ENCODE measurements around the gene OR2A12.

Gene OR2A12

DNA sequence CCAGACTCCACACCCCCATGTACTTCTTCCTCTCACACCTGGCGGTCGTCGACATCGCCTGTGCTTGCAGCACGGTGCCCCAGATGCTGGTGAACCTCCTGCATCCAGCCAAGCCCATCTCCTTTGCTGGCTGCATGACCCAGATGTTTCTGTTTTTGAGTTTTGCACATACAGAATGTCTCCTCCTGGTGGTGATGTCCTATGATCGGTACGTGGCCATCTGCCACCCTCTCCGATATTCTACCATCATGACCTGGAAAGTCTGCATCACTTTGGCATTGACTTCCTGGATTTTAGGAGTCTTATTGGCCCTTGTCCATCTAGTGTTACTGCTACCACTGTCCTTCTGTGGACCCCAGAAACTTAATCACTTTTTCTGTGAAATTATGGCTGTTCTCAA lies 11.7 kb upstream of the OR2A12 start:
- H3K36me3 ChIP-seq (ENCODE audit: control insufficient read depth, insufficient read depth, low read length) = no peaks in the 10 kb centered on the region
- H3K9me3 ChIP-seq (ENCODE audit: control insufficient read depth, insufficient read depth, low read length) = no peaks in the 10 kb centered on the region
- H3K9ac ChIP-seq (ENCODE audit: low read depth, low read length) = no peak overlapping the region
- H3K4me3 ChIP-seq (ENCODE audit: low read depth, low read length) = no peak overlapping the region
- no peaks in the 10 kb centered on the region for H3K27me3 ChIP-seq (ENCODE audit: control insufficient read depth, insufficient read depth, low read length)
- H3K4me1 ChIP-seq (ENCODE audit: control insufficient read depth, insufficient read depth, low read length) = no peaks in the 10 kb centered on the region

DNA sequence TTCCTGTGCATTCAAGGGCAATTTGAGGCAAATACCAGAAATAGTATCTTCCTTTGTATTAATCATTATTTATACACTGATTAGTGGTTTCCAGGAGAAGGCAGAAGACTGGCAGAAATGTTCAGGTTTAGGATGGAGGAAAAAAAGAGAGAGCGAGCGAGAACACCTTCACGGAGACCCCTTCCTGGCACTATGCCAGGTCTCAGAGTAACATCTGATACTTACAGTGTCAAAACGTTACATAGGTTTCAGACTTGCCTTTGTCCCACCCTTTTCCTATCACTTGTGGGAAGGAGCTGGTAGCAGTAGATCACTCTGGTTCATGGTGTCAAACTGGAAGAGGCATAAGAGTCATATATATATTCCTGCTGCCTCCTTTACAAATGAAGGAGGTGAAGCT lies 652 bp downstream of the OR2A12 start:
- no peak overlapping the region for H3K4me3 ChIP-seq (ENCODE audit: low read depth, low read length)
- no peaks in the 10 kb centered on the region for H3K9me3 ChIP-seq (ENCODE audit: control insufficient read depth, insufficient read depth, low read length)
- no peaks in the 10 kb centered on the region for H3K36me3 ChIP-seq (ENCODE audit: control insufficient read depth, insufficient read depth, low read length)
- no peaks in the 10 kb centered on the region for H3K27me3 ChIP-seq (ENCODE audit: control insufficient read depth, insufficient read depth, low read length)
- no peaks in the 10 kb centered on the region for H3K4me1 ChIP-seq (ENCODE audit: control insufficient read depth, insufficient read depth, low read length)
- H3K9ac ChIP-seq (ENCODE audit: low read depth, low read length) = no peak overlapping the region

DNA sequence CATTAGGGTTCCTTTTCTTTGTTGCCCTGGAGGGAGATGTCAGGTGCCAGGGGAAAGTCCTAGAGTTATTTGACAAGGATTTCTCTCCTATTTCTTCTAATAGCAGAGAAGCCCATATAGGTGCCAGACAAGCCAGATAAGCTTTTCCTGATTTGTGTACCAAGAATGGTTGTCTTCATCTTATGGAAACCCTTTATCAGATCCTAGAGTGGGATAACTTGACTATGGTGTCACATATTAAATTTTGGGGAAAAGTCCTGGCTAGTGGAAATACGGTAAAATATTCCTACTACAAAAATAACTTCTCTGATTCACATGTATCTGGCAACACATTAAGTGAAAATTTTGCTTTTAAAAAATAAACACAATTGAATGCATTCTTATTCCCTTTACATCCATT lies 1.2 kb downstream of the OR2A12 start:
- Histone ChIP-seq H3K36me3 (ENCODE audit: control insufficient read depth, insufficient read depth, low read length) (no peaks in the 10 kb centered on the region), H3K9ac (ENCODE audit: low read depth, low read length) (no peak overlapping the region), H3K9me3 (ENCODE audit: control insufficient read depth, insufficient read depth, low read length) (no peaks in the 10 kb centered on the region), H3K4me3 (ENCODE audit: low read depth, low read length) (no peak overlapping the region), H3K27me3 (ENCODE audit: control insufficient read depth, insufficient read depth, low read length) (no peaks in the 10 kb centered on the region), H3K4me1 (ENCODE audit: control insufficient read depth, insufficient read depth, low read length) (no peaks in the 10 kb centered on the region)

DNA sequence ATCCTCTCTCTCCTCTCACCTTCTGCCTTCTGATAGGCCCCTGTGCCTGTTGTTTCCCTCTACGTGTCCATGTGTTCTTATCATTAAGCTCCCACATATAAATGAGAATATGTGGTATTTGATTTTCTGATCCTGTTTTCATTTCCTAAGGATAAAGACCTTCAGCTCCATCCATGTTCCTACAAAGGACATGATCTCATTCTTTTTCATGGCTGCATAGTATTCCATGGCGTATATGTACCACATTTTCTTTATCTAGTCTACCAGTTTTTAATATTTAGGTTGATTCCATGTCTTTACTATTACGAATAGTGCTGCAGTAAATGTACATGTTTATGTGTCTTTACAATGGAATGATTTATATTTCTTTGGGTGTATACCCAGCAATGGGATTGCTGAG lies 4.6 kb downstream of the OR2A12 start:
- Histone ChIP-seq H3K4me1 (ENCODE audit: control insufficient read depth, insufficient read depth, low read length) (no peaks in the 10 kb centered on the region), H3K9ac (ENCODE audit: low read depth, low read length) (no peak overlapping the region), H3K4me3 (ENCODE audit: low read depth, low read length) (no peak overlapping the region), H3K9me3 (ENCODE audit: control insufficient read depth, insufficient read depth, low read length) (no peaks in the 10 kb centered on the region), H3K27me3 (ENCODE audit: control insufficient read depth, insufficient read depth, low read length) (no peaks in the 10 kb centered on the region), H3K36me3 (ENCODE audit: control insufficient read depth, insufficient read depth, low read length) (no peaks in the 10 kb centered on the region)

DNA sequence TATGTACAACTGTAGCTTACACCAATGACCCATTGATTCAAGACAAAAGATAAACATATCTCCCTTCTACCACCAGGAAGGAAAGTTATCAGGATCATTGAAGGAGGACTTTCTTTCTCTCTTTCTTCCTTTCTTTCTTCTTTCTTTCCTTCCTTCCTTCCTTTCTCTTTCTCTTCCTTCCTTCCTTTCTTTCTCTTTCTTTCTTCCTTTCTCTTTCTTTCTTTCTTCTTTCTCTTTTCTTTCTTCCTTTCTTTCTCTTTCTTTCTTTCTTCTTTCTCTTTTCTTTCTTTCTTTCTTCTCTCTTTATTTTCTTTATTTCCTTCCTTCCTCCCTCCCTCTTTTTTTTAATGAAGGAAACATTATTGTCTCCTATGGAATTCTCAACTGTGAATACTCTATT lies 12.7 kb downstream of the OR2A12 start:
- H3K36me3 ChIP-seq (ENCODE audit: control insufficient read depth, insufficient read depth, low read length) = no peaks in the 10 kb centered on the region
- H3K27me3 ChIP-seq (ENCODE audit: control insufficient read depth, insufficient read depth, low read length) = no peaks in the 10 kb centered on the region
- H3K9me3 ChIP-seq (ENCODE audit: control insufficient read depth, insufficient read depth, low read length) = no peaks in the 10 kb centered on the region
- no peak overlapping the region for H3K9ac ChIP-seq (ENCODE audit: low read depth, low read length)
- H3K4me1 ChIP-seq (ENCODE audit: control insufficient read depth, insufficient read depth, low read length) = no peaks in the 10 kb centered on the region
- no peak overlapping the region for H3K4me3 ChIP-seq (ENCODE audit: low read depth, low read length)

DNA sequence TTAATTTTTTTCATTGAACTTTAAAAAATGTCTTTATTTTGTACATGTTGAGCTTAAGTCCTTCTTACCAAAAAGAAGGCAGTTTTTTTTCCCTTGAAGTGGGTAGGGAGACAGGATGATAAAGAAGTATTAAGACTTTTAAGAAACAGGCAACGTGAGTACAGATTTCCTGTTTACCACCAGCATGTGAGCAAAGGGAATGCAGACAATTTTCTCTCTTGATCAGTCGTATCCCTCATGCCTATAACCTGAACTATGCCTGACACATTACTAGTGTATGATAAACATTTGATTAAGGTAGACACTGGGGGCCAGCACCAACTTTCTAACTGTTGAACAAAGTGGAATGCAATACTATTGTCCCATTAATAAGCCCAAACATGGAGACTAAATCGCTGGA lies 14.5 kb downstream of the OR2A12 start:
- no peaks in the 10 kb centered on the region for H3K4me1 ChIP-seq (ENCODE audit: control insufficient read depth, insufficient read depth, low read length)

DNA sequence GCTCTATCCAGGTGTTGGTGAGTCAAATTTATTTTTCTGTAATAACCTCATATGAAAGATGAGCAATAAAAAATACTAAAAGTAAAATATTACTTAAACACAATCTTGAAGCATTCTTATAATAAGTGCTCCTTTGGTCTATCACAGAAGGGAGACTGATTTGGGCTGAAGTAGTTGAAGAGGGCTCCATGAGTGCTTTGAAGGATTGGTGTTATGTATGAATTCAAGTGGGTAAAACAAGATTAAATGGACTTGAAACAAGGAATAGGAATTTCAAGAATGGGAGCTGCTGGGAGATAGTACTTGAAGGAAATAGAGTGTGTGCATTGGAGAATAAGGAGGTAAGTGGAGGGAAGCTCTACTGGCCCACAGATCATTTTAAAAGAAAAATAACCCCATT lies 16.0 kb downstream of the OR2A12 start:
- H3K4me3 ChIP-seq (ENCODE audit: low read depth, low read length) = no peak overlapping the region
- H3K4me1 ChIP-seq (ENCODE audit: control insufficient read depth, insufficient read depth, low read length) = no peaks in the 10 kb centered on the region
- no peaks in the 10 kb centered on the region for H3K36me3 ChIP-seq (ENCODE audit: control insufficient read depth, insufficient read depth, low read length)
- H3K9ac ChIP-seq (ENCODE audit: low read depth, low read length) = no peak overlapping the region
- no peaks in the 10 kb centered on the region for H3K27me3 ChIP-seq (ENCODE audit: control insufficient read depth, insufficient read depth, low read length)
- no peaks in the 10 kb centered on the region for H3K9me3 ChIP-seq (ENCODE audit: control insufficient read depth, insufficient read depth, low read length)

More for the DNA sequence above, 14.5 kb downstream of the OR2A12 start:
- no peaks in the 10 kb centered on the region for H3K9me3 ChIP-seq (ENCODE audit: control insufficient read depth, insufficient read depth, low read length)
- no peaks in the 10 kb centered on the region for H3K36me3 ChIP-seq (ENCODE audit: control insufficient read depth, insufficient read depth, low read length)
- H3K4me3 ChIP-seq (ENCODE audit: low read depth, low read length) = no peak overlapping the region
- H3K27me3 ChIP-seq (ENCODE audit: control insufficient read depth, insufficient read depth, low read length) = no peaks in the 10 kb centered on the region
- H3K9ac ChIP-seq (ENCODE audit: low read depth, low read length) = no peak overlapping the region

DNA sequence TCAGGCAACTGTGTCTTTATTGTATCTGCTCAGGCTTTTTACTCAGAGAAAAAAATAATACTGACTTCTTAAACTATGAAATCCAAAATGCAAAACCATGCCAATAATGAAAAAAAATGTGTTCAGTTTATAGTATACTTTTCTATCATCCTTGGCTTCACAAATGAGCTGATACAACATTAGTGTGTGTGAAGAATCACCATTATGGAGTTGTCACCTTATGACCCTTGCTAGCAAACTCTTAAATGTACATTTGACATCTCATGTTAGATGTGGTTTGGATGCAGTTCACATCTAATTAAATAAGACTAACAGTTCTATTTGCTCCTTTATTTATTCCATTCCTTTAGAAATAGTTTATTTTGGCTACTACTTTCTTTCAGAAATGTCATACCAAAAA lies 19.1 kb downstream of the OR2A12 start:
- H3K4me3 ChIP-seq (ENCODE audit: low read depth, low read length) = no peak overlapping the region
- no peaks in the 10 kb centered on the region for H3K9me3 ChIP-seq (ENCODE audit: control insufficient read depth, insufficient read depth, low read length)

DNA sequence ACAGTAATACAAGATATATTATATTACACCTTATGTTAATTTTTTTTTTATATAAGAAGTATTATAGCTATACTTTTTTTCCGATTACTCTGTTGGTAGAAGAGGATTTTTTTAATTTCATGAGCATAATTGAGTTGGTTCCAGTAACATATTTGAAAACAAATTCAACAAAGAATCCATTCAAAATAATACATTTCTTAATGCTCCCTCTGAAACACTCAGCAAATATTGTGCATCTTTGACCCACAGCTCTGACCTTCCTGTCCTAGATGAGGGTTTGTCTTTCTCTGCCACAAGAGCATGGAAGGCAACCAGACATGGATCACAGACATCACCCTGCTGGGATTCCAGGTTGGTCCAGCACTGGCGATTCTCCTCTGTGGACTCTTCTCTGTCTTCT lies 23.2 kb downstream of the OR2A12 start, which contains the start of gene OR2A2:
OR2A2 (plus strand) TSS at position 301 of the 400 bp plus-strand sequence; CDS start at position 301, 0 bp downstream.
- Histone ChIP-seq H3K4me3 (ENCODE audit: low read depth, low read length) (no peak within 1 kb of the TSS), H3K27me3 (ENCODE audit: control insufficient read depth, insufficient read depth, low read length) (no peaks in the 10 kb centered on the region), H3K9me3 (ENCODE audit: control insufficient read depth, insufficient read depth, low read length) (no peaks in the 10 kb centered on the region), H3K4me1 (ENCODE audit: control insufficient read depth, insufficient read depth, low read length) (no peaks in the 10 kb centered on the region), H3K9ac (ENCODE audit: low read depth, low read length) (no peak within 1 kb of the TSS), H3K36me3 (ENCODE audit: control insufficient read depth, insufficient read depth, low read length) (no peaks in the 10 kb centered on the region)

More for the DNA sequence above, 19.1 kb downstream of the OR2A12 start:
- Histone ChIP-seq H3K4me1 (ENCODE audit: control insufficient read depth, insufficient read depth, low read length) (no peaks in the 10 kb centered on the region), H3K9ac (ENCODE audit: low read depth, low read length) (no peak overlapping the region), H3K36me3 (ENCODE audit: control insufficient read depth, insufficient read depth, low read length) (no peaks in the 10 kb centered on the region), H3K27me3 (ENCODE audit: control insufficient read depth, insufficient read depth, low read length) (no peaks in the 10 kb centered on the region)

DNA sequence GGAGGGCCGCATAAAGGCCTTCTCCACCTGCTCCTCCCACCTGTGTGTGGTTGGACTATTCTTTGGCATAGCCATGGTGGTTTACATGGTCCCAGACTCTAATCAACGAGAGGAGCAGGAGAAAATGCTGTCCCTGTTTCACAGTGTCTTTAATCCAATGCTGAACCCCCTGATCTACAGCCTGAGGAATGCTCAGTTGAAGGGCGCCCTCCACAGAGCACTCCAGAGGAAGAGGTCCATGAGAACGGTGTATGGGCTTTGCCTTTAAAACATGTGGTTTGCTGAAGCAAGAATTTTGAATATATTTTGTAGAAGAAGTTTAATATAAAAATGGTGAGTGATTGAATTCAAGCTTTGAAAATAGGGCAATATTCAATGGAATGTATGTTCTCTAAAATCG lies 24.2 kb downstream of the OR2A12 start:
- H3K27me3 ChIP-seq (ENCODE audit: control insufficient read depth, insufficient read depth, low read length) = no peaks in the 10 kb centered on the region
- no peaks in the 10 kb centered on the region for H3K9me3 ChIP-seq (ENCODE audit: control insufficient read depth, insufficient read depth, low read length)
- H3K4me1 ChIP-seq (ENCODE audit: control insufficient read depth, insufficient read depth, low read length) = no peaks in the 10 kb centered on the region
- H3K9ac ChIP-seq (ENCODE audit: low read depth, low read length) = no peak overlapping the region
- H3K36me3 ChIP-seq (ENCODE audit: control insufficient read depth, insufficient read depth, low read length) = no peaks in the 10 kb centered on the region
- H3K4me3 ChIP-seq (ENCODE audit: low read depth, low read length) = no peak overlapping the region

DNA sequence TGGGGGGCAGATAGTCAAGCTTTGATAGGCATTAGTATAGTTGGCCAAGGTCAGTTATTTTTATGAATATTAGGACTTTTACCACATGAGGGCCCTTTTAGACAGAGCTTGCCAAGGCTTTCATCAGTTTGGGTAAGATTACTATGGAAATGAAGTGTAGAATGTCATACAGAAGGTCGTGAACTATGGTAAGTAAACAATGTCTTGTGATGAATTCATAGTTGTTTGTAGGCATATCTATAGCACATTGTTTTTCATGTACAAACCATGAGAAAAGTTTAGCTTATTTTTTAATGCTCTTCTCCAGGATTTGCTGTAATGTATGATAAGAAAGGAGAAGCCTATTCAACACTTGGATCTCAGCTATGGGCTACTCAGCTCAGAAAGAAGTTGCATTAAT lies 27.6 kb downstream of the OR2A12 start:
- H3K4me1 ChIP-seq (ENCODE audit: control insufficient read depth, insufficient read depth, low read length) = no peaks in the 10 kb centered on the region
- H3K9me3 ChIP-seq (ENCODE audit: control insufficient read depth, insufficient read depth, low read length) = no peaks in the 10 kb centered on the region
- H3K9ac ChIP-seq (ENCODE audit: low read depth, low read length) = no peak overlapping the region
- H3K36me3 ChIP-seq (ENCODE audit: control insufficient read depth, insufficient read depth, low read length) = no peaks in the 10 kb centered on the region
- H3K27me3 ChIP-seq (ENCODE audit: control insufficient read depth, insufficient read depth, low read length) = no peaks in the 10 kb centered on the region
- H3K4me3 ChIP-seq (ENCODE audit: low read depth, low read length) = no peak overlapping the region

DNA sequence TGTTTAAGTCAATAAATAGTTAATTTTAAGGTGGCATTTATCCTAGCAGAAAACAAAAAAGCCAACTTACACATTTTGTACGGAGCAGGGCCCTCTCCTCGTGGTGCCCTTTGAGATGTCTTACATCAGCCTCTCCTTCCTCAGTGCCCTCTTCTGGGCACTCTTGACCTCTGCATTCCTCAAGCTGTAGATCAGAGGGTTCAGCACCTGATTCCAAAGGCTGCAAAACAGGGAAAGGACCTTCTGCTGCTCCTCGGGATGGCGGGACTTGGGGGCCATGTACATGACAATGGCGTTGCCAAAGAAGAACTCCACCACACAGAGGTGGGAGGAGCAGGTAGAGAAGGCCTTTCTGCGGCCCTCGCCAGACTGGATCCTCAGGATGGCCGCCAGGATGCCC lies 32.3 kb downstream of the OR2A12 start:
- Histone ChIP-seq H3K4me3 (ENCODE audit: low read depth, low read length) (no peak overlapping the region), H3K9ac (ENCODE audit: low read depth, low read length) (no peak overlapping the region), H3K9me3 (ENCODE audit: control insufficient read depth, insufficient read depth, low read length) (no peaks in the 10 kb centered on the region), H3K4me1 (ENCODE audit: control insufficient read depth, insufficient read depth, low read length) (no peaks in the 10 kb centered on the region), H3K27me3 (ENCODE audit: control insufficient read depth, insufficient read depth, low read length) (no peaks in the 10 kb centered on the region), H3K36me3 (ENCODE audit: control insufficient read depth, insufficient read depth, low read length) (no peaks in the 10 kb centered on the region)

DNA sequence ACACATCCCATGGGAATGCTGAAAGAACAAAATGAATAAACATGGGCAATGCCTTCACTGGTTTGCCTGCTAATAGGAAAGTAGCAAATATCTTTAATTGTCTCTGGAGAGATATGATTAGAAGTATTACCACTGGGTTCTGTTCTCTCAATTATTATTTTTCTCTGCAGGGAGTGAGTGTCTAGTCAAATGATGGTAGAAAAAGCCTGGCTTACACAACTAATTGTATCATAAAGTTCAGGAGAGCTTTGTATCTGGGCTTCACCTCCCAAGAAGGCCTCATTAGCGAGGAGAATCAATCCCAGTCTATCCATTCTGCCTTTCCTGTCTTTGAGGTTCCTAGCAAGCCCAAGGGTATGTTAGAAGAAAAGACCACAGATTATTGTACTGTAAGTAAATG lies 36.8 kb downstream of the OR2A12 start, which contains the start of gene OR2A14:
OR2A14 (plus strand) TSS at position 301 of the 400 bp plus-strand sequence. CDS start 5,937 bp downstream, outside the sequence.
- Histone ChIP-seq H3K9ac (ENCODE audit: low read depth, low read length) (no peak within 1 kb of the TSS), H3K27me3 (ENCODE audit: control insufficient read depth, insufficient read depth, low read length) (no peaks in the 10 kb centered on the region), H3K36me3 (ENCODE audit: control insufficient read depth, insufficient read depth, low read length) (no peaks in the 10 kb centered on the region), H3K4me3 (ENCODE audit: low read depth, low read length) (no peak within 1 kb of the TSS), H3K4me1 (ENCODE audit: control insufficient read depth, insufficient read depth, low read length) (no peaks in the 10 kb centered on the region), H3K9me3 (ENCODE audit: control insufficient read depth, insufficient read depth, low read length) (no peaks in the 10 kb centered on the region)

Measured in iPS-15b (cell line).